GM19099 (cell line): ENCODE data around the gene ROBO3.

Source experiments
- POLR2A ChIP-seq: IDR thresholded peaks from 3 replicates; pipeline ENCODE4 v1.6.1; 2011; ENCODE audit warnings: low read depth; ENCODE audit not compliant: insufficient read length; ENCODE audit errors: extremely low read depth

Gene ROBO3

GRCh38 chr11:124877631-124877909 lies 12.3 kb downstream of the ROBO3 start:
- no peak for TF ChIP-seq POLR2A

- no peak for TF ChIP-seq POLR2A
Measured at GRCh38 chr11:124877910-124878758, 12.9 kb downstream of the ROBO3 start.

- TF ChIP-seq POLR2A: no peak
Measured at GRCh38 chr11:124878759-124879492, 13.7 kb downstream of the ROBO3 start.

GRCh38 chr11:124879493-124880289 lies 14.5 kb downstream of the ROBO3 start:
- TF ChIP-seq POLR2A: no peak

- no peak for TF ChIP-seq POLR2A
Measured at GRCh38 chr11:124880290-124880611, 15.0 kb downstream of the ROBO3 start.

GRCh38 chr11:124880958-124881357 lies 15.7 kb downstream of the ROBO3 start:
- no peak for TF ChIP-seq POLR2A

- no peak for TF ChIP-seq POLR2A
Measured at GRCh38 chr11:124882339-124883071, 17.3 kb downstream of the ROBO3 start.

- no peak for TF ChIP-seq POLR2A
Measured at GRCh38 chr11:124884340-124884739, 19.1 kb downstream of the ROBO3 start.

- TF ChIP-seq POLR2A: no peak
Measured at GRCh38 chr11:124884869-124885479, 19.7 kb downstream of the ROBO3 start.

GRCh38 chr11:124886476-124886875 lies 21.2 kb downstream of the ROBO3 start:
- TF ChIP-seq POLR2A: no peak

GRCh38 chr11:124886978-124887666 lies 21.9 kb downstream of the ROBO3 start:
- TF ChIP-seq POLR2A: no peak

GRCh38 chr11:124887667-124888013 lies 22.4 kb downstream of the ROBO3 start:
- no peak for TF ChIP-seq POLR2A

- no peak for TF ChIP-seq POLR2A
Measured at GRCh38 chr11:124889191-124890091, 24.2 kb downstream of the ROBO3 start.
